PC-9 (cell line): Measurements from ENCODE around the gene ZNF816. TPM values are rescaled to one million over a fixed set of nuclear protein-coding genes. Genes with fewer than 3 reads are reported as not detected.

Source experiments
- BruUV-seq: library from RNA; stranded (reverse); fragments of 400-500 nt; replicated peaks from 2 replicates; lab custom pipeline; 2021; lab: Mats Ljungman, UMichigan
- CTCF ChIA-PET: fragments of 300-600 bp; sonication (Branson Sonifier 250); formaldehyde crosslinking; loops from one replicate; lab custom pipeline; 2022; ENCODE audit warnings: antibody characterized with exemption; lab: Charles Lee
- POLR2A ChIA-PET: fragments of 300-600 bp; sonication (Branson Sonifier 250); formaldehyde crosslinking; loops from one replicate; lab custom pipeline; 2022; ENCODE audit warnings: antibody characterized with exemption; ENCODE audit not compliant: unreplicated experiment; lab: Charles Lee
- DNase-seq, 2 experiments: peaks; one replicate each; pipeline versions ENCODE4 v3.0.0 to v3.0.0-alpha.2; 2015 to 2022; ENCODE audit warnings: mixed read lengths in 1 of 2
- H2AFZ ChIP-seq: fragments of 200-600 bp; sonication (generic); 2 replicates; pipeline ENCODE4 v1.8.1; 2017; ENCODE audit warnings: antibody characterized with exemption
- H3F3A ChIP-seq: fragments of 200-600 bp; sonication (generic); 2 replicates; pipeline ENCODE4 v1.8.1; 2017; ENCODE audit warnings: antibody characterized with exemption, mild to moderate bottlenecking, low read depth; ENCODE audit not compliant: insufficient read depth
- H3K27ac ChIP-seq: fragments of 200-600 bp; sonication (generic); 2 replicates; pipeline ENCODE4 v1.6.1; 2016; ENCODE audit warnings: mixed run types
- H3K27me3 ChIP-seq: fragments of 200-600 bp; sonication (generic); 2 replicates; pipeline ENCODE4 v1.6.1; 2016; ENCODE audit warnings: low read depth, mixed run types; ENCODE audit not compliant: insufficient read depth
- H3K36me3 ChIP-seq: fragments of 200-600 bp; sonication (generic); 2 replicates; pipeline ENCODE4 v1.6.1; 2016; ENCODE audit warnings: low read depth, mixed run types
- H3K4me1 ChIP-seq: fragments of 200-600 bp; sonication (generic); replicated peaks from 2 replicates; pipeline ENCODE4 v1.6.1; 2016; ENCODE audit warnings: mixed run types; ENCODE audit not compliant: insufficient read depth
- H3K4me2 ChIP-seq: fragments of 200-600 bp; sonication (generic); 2 replicates; pipeline ENCODE4 v1.6.1; 2017; ENCODE audit warnings: mixed run types
- H3K4me3 ChIP-seq: fragments of 200-600 bp; sonication (generic); 2 replicates; pipeline ENCODE4 v1.6.1; 2016; ENCODE audit warnings: mixed run types
- H3K79me2 ChIP-seq: fragments of 200-600 bp; sonication (generic); 2 replicates; pipeline ENCODE4 v1.6.1; 2017; ENCODE audit warnings: low read depth, mixed run types
- H3K9me2 ChIP-seq: fragments of 200-600 bp; sonication (generic); 2 replicates; pipeline ENCODE4 v1.8.1; 2017; ENCODE audit warnings: mild to moderate bottlenecking; ENCODE audit not compliant: insufficient read depth
- H3K9me3 ChIP-seq: fragments of 200-600 bp; sonication (generic); 2 replicates; pipeline ENCODE4 v1.8.1; 2016; ENCODE audit warnings: low read depth; ENCODE audit not compliant: insufficient read depth
- H4K20me1 ChIP-seq: fragments of 200-600 bp; sonication (generic); 2 replicates; pipeline ENCODE4 v1.8.1; 2017; ENCODE audit not compliant: insufficient read depth
- EZH2 ChIP-seq: fragments of 200-600 bp; sonication (generic); IDR thresholded peaks from 2 replicates; pipeline ENCODE4 v1.8.0; 2017; ENCODE audit warnings: antibody characterized with exemption, low read depth
- intact Hi-C: fragments of 100-400 bp; cut with micrococcal nuclease; formaldehyde crosslinking; loops from one replicate; pipeline ENCODE4 v1.10.0; 2022; ENCODE audit not compliant: unreplicated experiment
- total RNA-seq: library from RNA; stranded (reverse); gene quantifications from 2 replicates; pipeline ENCODE4 v1.2.3, GENCODE V29; 2021
- TF ChIP-seq, protein P1 (sequence below): fragments of 200-600 bp; sonication (generic); conservative IDR thresholded peaks from 2 replicates; pipeline ENCODE4 v1.6.1; 2017; ENCODE audit warnings: mixed run types, antibody characterized with exemption, mild to moderate bottlenecking, moderate library complexity

Gene ZNF816
- total RNA-seq, 1 experiment from 2014 or later, result 11.8 TPM

DNA sequence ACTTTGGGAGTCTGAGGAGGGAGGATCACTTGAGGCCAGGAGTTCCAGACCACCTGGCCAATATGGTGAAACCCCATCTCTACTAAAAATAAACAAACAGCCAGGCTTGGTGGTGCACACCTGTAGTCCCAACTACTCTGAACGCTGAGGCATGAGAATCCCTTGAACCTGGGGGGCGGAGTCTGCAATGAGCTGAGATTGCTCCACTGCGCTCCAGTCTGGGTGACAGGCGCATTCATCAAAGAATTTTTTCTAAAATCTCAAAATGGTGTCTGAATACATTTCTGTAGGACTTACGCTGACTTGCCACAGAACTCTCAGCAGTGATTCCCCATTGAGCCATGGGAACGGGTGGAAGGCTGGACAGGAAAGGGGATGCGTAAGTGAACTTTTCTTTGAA, 33.0 kb upstream of the ZNF816 start:
- peaks cover 11% of the 10 kb centered on the region for H3F3A ChIP-seq
- H3K79me2 ChIP-seq, result no peaks in the 10 kb centered on the region
- H3K9me2 ChIP-seq, result no peaks in the 10 kb centered on the region
- H2AFZ ChIP-seq, result no peak overlapping the region
- H3K27me3 ChIP-seq, result no peaks in the 10 kb centered on the region
- no peaks in the 10 kb centered on the region for H3K36me3 ChIP-seq
- ChIA-PET POLR2A (no interaction called here), CTCF (no interaction called here)
- no peaks in the 10 kb centered on the region for H4K20me1 ChIP-seq
- H3K4me2 ChIP-seq, result no peak overlapping the region
- peaks cover 22% of the 10 kb centered on the region; the same call in 1 of the 2 replicates for H3K4me1 ChIP-seq
- H3K27ac ChIP-seq, result no peak overlapping the region
- intact Hi-C loops, result loop anchor here (10.0 kb wide), 1 partner anchor 159 kb away; the partner anchor contains the start of gene ZNF347
- peaks cover 11% of the 10 kb centered on the region; the same call in 1 of the 2 replicates for H3K9me3 ChIP-seq
- H3K4me3 ChIP-seq, result no peak overlapping the region
- BruUV-seq, result no TSS peak
- DNase-seq, result no peak
- TF ChIP-seq, protein P1, sequence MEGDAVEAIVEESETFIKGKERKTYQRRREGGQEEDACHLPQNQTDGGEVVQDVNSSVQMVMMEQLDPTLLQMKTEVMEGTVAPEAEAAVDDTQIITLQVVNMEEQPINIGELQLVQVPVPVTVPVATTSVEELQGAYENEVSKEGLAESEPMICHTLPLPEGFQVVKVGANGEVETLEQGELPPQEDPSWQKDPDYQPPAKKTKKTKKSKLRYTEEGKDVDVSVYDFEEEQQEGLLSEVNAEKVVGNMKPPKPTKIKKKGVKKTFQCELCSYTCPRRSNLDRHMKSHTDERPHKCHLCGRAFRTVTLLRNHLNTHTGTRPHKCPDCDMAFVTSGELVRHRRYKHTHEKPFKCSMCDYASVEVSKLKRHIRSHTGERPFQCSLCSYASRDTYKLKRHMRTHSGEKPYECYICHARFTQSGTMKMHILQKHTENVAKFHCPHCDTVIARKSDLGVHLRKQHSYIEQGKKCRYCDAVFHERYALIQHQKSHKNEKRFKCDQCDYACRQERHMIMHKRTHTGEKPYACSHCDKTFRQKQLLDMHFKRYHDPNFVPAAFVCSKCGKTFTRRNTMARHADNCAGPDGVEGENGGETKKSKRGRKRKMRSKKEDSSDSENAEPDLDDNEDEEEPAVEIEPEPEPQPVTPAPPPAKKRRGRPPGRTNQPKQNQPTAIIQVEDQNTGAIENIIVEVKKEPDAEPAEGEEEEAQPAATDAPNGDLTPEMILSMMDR, result no peak
- no peak for TF ChIP-seq EZH2

DNA sequence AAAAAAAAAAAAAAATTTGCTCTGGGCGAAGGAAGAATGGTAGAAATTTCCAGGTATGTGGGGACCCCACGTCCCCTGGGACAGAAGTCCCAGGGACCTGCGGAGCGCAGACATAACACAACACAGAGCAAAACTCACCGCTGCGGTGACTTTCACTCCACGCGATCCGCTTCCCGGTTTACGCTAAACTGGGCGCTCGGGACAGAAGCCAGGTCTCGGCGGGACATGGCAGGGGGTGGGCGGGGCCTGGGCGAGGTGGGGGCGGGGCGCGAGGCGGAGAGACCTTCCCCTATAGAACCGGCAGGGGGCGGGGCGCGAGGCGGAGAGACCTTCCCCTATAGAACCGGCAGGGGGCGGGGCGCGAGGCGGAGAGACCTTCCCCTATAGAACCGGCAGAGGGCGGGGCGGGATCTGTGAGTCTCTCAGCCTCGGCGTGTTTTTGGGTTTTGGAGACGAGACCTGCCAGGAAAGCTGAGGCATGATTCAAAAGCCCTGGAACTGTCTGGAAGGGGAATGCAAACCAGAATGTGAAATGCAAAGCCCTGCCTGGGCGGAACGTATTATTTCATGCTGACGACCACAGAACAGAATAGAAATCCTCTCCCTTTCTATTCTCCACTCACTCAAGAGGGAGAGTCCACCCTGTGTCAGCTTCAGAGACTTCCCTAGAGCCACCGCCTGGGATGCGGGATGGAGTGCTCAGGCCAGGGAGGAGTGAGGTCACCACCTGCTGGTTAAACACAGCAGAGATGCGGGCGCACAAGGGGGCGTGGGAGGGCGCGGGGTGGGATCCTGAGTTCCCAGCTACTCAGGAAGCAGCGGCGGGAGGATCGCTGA, 30.9 kb upstream of the ZNF816 start:
- peaks cover 11% of the 10 kb centered on the region for H3F3A ChIP-seq
- H3K36me3 ChIP-seq, result no peaks in the 10 kb centered on the region
- no peaks in the 10 kb centered on the region for H3K27me3 ChIP-seq
- peak overlapping the region; percentile 50 for H3K4me3 ChIP-seq
- peaks cover 9% of the 10 kb centered on the region for H3K9me3 ChIP-seq
- DNase-seq, result peak; percentile 77 to 91
- no peaks in the 10 kb centered on the region for H3K9me2 ChIP-seq
- POLR2A ChIA-PET, result interaction anchor here (0.6 to 0.7 kb wide), 2 partner anchors 50 to 312 kb away, joined by 3 to 4 read pairs; no protein-coding TSS in a partner anchor
- peak overlapping the region; percentile 36 for H3K27ac ChIP-seq
- intact Hi-C loops, result loop anchor here (1.0 to 10.0 kb wide), 7 partner anchors 44 to 204 kb away; partner anchors contain the start of genes ZNF160, ZNF320, ZNF347 and ZNF888
- H2AFZ ChIP-seq, result peak overlapping the region; percentile 71
- H4K20me1 ChIP-seq, result no peaks in the 10 kb centered on the region
- H3K4me1 ChIP-seq, result peaks cover 25% of the 10 kb centered on the region; the same call in 1 of the 2 replicates
- no TSS peak for BruUV-seq
- no peaks in the 10 kb centered on the region for H3K79me2 ChIP-seq
- CTCF ChIA-PET, result no interaction called here
- peak overlapping the region; percentile 81 for H3K4me2 ChIP-seq
- no peak for TF ChIP-seq EZH2
- TF ChIP-seq, protein P1, result peak; percentile 87

DNA sequence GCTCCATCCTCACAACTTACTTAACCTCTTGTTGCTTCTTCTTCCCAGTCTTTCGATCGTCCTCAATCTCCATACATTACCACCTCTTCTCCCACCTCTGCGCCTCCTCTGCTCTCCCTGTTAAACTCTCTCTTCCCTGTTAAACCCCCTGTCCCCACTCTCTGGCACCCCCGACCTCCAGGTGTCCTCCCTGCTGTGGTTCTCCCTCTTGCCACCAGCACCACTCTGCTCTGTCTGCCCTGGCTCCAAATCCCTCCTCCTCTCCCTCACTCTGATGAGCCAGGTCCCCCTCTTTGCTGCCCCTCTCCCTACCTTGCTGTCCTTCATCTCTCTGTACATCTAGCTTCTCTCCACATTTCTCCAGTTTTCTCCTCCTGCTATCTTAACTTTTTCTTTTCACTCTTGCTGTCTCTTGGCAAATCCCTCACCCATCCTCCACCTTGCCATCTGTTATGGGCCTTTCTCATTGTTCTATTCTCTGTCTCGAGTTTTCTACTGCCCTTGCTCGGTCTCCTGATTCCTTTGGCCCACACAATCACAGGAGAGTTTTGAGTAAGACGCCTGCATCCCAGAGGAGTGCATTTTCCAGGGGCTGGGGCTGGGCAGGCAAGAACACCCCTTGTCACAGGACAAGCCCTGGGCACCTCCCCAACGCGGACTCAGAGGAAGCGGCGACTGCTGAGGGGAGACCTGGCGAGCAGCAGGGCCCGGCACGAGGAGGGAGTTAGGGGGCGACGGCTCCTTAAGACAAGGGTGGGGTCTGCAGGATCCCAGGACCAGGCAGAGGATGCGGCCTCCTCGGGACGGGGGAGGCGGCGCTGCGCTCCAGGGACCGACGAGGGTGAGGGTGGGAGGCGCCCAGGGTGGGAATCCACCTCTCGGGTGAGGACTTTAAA, 29.7 kb upstream of the ZNF816 start:
- peaks cover 25% of the 10 kb centered on the region; the same call in 1 of the 2 replicates for H3K4me1 ChIP-seq
- no peak overlapping the region for H3K27ac ChIP-seq
- no peaks in the 10 kb centered on the region for H3K27me3 ChIP-seq
- H3K79me2 ChIP-seq, result no peaks in the 10 kb centered on the region
- no peaks in the 10 kb centered on the region for H4K20me1 ChIP-seq
- H3K36me3 ChIP-seq, result no peaks in the 10 kb centered on the region
- BruUV-seq, result no TSS peak
- POLR2A ChIA-PET, result interaction anchor here (0.6 kb wide), 1 partner anchor 51 kb away, joined by 3 read pairs; no protein-coding TSS in a partner anchor
- peaks cover 13% of the 10 kb centered on the region for H3K9me3 ChIP-seq
- intact Hi-C loops, result loop anchor here (1.0 to 10.0 kb wide), 7 partner anchors 45 to 205 kb away; partner anchors contain the start of genes ZNF160, ZNF320, ZNF347 and ZNF888
- peak overlapping the region; percentile 81 for H3K4me2 ChIP-seq
- peak overlapping the region; percentile 50; the same call in 1 of the 2 replicates for H3K4me3 ChIP-seq
- H3F3A ChIP-seq, result peaks cover 11% of the 10 kb centered on the region
- CTCF ChIA-PET, result no interaction called here
- no peaks in the 10 kb centered on the region for H3K9me2 ChIP-seq
- peak overlapping the region; percentile 61 for H2AFZ ChIP-seq
- TF ChIP-seq, protein P1, result no peak
- TF ChIP-seq EZH2, result no peak
- no peak for DNase-seq
